Measurements from ENCODE around the gene ZC3H12C. TPM values are rescaled to one million over a fixed set of nuclear protein-coding genes. Genes with fewer than 3 reads are reported as not detected.
"Not testable (repeated sequence)": the region's sequence is repeated elsewhere in the genome, so short reads cannot be mapped to it uniquely, and the experiment has no call there.

ZC3H12C gene
- total RNA-seq, 2 experiments from 2014 or later, result 0.08 to 0.18 TPM

- Mint-ChIP-seq H3K27me3 (ENCODE audit: low read depth) (peaks cover 14% of the 10 kb centered on the region), H3K4me1 (ENCODE audit: low read depth) (peaks cover 12% of the 10 kb centered on the region)
- H3K9me3 Mint-ChIP-seq (ENCODE audit: insufficient read depth); DNase-seq; H3K4me3 Mint-ChIP-seq; CTCF ChIA-PET; H3K27ac Mint-ChIP-seq; POLR2A ChIA-PET; ATAC-seq; H3K36me3 Mint-ChIP-seq (ENCODE audit: low read depth): not testable (repeated sequence)
These were observed 25.2 kb upstream of the ZC3H12C start for GRCh38 chr11:110068001-110068400.

GRCh38 chr11:110069158-110069737 is 23.9 kb upstream of the ZC3H12C start:
- Mint-ChIP-seq H3K27me3 (ENCODE audit: low read depth) (peaks cover 18% of the 10 kb centered on the region), H3K4me3 (no peak overlapping the region), H3K36me3 (ENCODE audit: low read depth) (no peaks in the 10 kb centered on the region), H3K9me3 (ENCODE audit: insufficient read depth) (no peaks in the 10 kb centered on the region), H3K4me1 (ENCODE audit: low read depth) (peaks cover 12% of the 10 kb centered on the region), H3K27ac (no peak overlapping the region)
- POLR2A ChIA-PET, result no interaction called here
- CTCF ChIA-PET, result no interaction called here
- no peak for ATAC-seq
- DNase-seq, result no peak

GRCh38 chr11:110070176-110070575 is 23.0 kb upstream of the ZC3H12C start:
- H3K4me3 Mint-ChIP-seq, result no peak overlapping the region
- H3K4me1 Mint-ChIP-seq (ENCODE audit: low read depth), result peaks cover 12% of the 10 kb centered on the region
- ChIA-PET POLR2A (no interaction called here), CTCF (no interaction called here)
- DNase-seq (no peak), ATAC-seq (no peak)
- H3K9me3 Mint-ChIP-seq (ENCODE audit: insufficient read depth), result no peaks in the 10 kb centered on the region
- no peak overlapping the region for H3K27ac Mint-ChIP-seq
- peaks cover 18% of the 10 kb centered on the region for H3K27me3 Mint-ChIP-seq (ENCODE audit: low read depth)
- no peaks in the 10 kb centered on the region for H3K36me3 Mint-ChIP-seq (ENCODE audit: low read depth)

GRCh38 chr11:110071197-110071596 is 22.0 kb upstream of the ZC3H12C start:
- ATAC-seq (no peak), DNase-seq (no peak)
- ChIA-PET POLR2A (no interaction called here), CTCF (no interaction called here)
- H3K27me3 Mint-ChIP-seq (ENCODE audit: low read depth), result peaks cover 16% of the 10 kb centered on the region
- no peaks in the 10 kb centered on the region for H3K36me3 Mint-ChIP-seq (ENCODE audit: low read depth)
- H3K9me3 Mint-ChIP-seq (ENCODE audit: insufficient read depth), result no peaks in the 10 kb centered on the region
- no peak overlapping the region for H3K27ac Mint-ChIP-seq
- H3K4me3 Mint-ChIP-seq, result no peak overlapping the region
- H3K4me1 Mint-ChIP-seq (ENCODE audit: low read depth), result peaks cover 13% of the 10 kb centered on the region

GRCh38 chr11:110072930-110073329 is 20.3 kb upstream of the ZC3H12C start:
- Mint-ChIP-seq H3K36me3 (ENCODE audit: low read depth) (no peaks in the 10 kb centered on the region), H3K4me1 (ENCODE audit: low read depth) (peaks cover 18% of the 10 kb centered on the region), H3K27ac (no peak overlapping the region), H3K4me3 (no peak overlapping the region), H3K27me3 (ENCODE audit: low read depth) (peaks cover 20% of the 10 kb centered on the region), H3K9me3 (ENCODE audit: insufficient read depth) (no peaks in the 10 kb centered on the region)
- ChIA-PET CTCF (no interaction called here), POLR2A (no interaction called here)
- DNase-seq (no peak), ATAC-seq (no peak)

GRCh38 chr11:110074499-110074898 is 18.7 kb upstream of the ZC3H12C start:
- no peaks in the 10 kb centered on the region for H3K36me3 Mint-ChIP-seq (ENCODE audit: low read depth)
- H3K9me3 Mint-ChIP-seq (ENCODE audit: insufficient read depth), result no peaks in the 10 kb centered on the region
- POLR2A ChIA-PET, result no interaction called here
- ATAC-seq, result no peak
- H3K4me1 Mint-ChIP-seq (ENCODE audit: low read depth), result peaks cover 13% of the 10 kb centered on the region
- CTCF ChIA-PET, result no interaction called here
- H3K4me3 Mint-ChIP-seq, result no peak overlapping the region
- peaks cover 20% of the 10 kb centered on the region for H3K27me3 Mint-ChIP-seq (ENCODE audit: low read depth)
- DNase-seq, result no peak
- no peak overlapping the region for H3K27ac Mint-ChIP-seq

- peaks cover 16% of the 10 kb centered on the region for H3K27me3 Mint-ChIP-seq (ENCODE audit: low read depth)
- ATAC-seq, result no peak
- no peak overlapping the region for H3K4me3 Mint-ChIP-seq
- no peaks in the 10 kb centered on the region for H3K36me3 Mint-ChIP-seq (ENCODE audit: low read depth)
- ChIA-PET POLR2A (no interaction called here), CTCF (no interaction called here)
- no peak for DNase-seq
- no peak overlapping the region for H3K27ac Mint-ChIP-seq
- H3K9me3 Mint-ChIP-seq (ENCODE audit: insufficient read depth), result no peaks in the 10 kb centered on the region
- H3K4me1 Mint-ChIP-seq (ENCODE audit: low read depth), result peaks cover 8% of the 10 kb centered on the region
These were observed 17.9 kb upstream of the ZC3H12C start for GRCh38 chr11:110075105-110075846.

GRCh38 chr11:110075847-110076208 is 17.4 kb upstream of the ZC3H12C start:
- POLR2A ChIA-PET, result no interaction called here
- no peak overlapping the region for H3K27ac Mint-ChIP-seq
- H3K27me3 Mint-ChIP-seq (ENCODE audit: low read depth), result peaks cover 13% of the 10 kb centered on the region
- CTCF ChIA-PET, result no interaction called here
- ATAC-seq (no peak), DNase-seq (no peak)
- no peaks in the 10 kb centered on the region for H3K36me3 Mint-ChIP-seq (ENCODE audit: low read depth)
- no peaks in the 10 kb centered on the region for H3K9me3 Mint-ChIP-seq (ENCODE audit: insufficient read depth)
- H3K4me3 Mint-ChIP-seq, result no peak overlapping the region
- peaks cover 8% of the 10 kb centered on the region for H3K4me1 Mint-ChIP-seq (ENCODE audit: low read depth)

- peaks cover 8% of the 10 kb centered on the region for H3K4me1 Mint-ChIP-seq (ENCODE audit: low read depth)
- peaks cover 9% of the 10 kb centered on the region for H3K27me3 Mint-ChIP-seq (ENCODE audit: low read depth)
- CTCF ChIA-PET, result interaction anchor here (1.5 kb wide), 1 partner anchor 16 kb away, joined by 3 read pairs; the partner anchor contains the start of gene ZC3H12C
These were observed 16.7 kb upstream of the ZC3H12C start for GRCh38 chr11:110076371-110076965.

GRCh38 chr11:110077346-110077745 is 15.8 kb upstream of the ZC3H12C start:
- Mint-ChIP-seq H3K36me3 (ENCODE audit: low read depth) (no peaks in the 10 kb centered on the region), H3K27ac (no peak overlapping the region), H3K9me3 (ENCODE audit: insufficient read depth) (no peaks in the 10 kb centered on the region), H3K27me3 (ENCODE audit: low read depth) (peaks cover 8% of the 10 kb centered on the region), H3K4me3 (no peak overlapping the region), H3K4me1 (ENCODE audit: low read depth) (peaks cover 8% of the 10 kb centered on the region)
- CTCF ChIA-PET, result interaction anchor here (0.9 to 1.6 kb wide), 3 partner anchors 14 to 131 kb away, joined by 3 to 5 read pairs (median 4); partner anchors contain the start of gene ZC3H12C
- POLR2A ChIA-PET, result interaction anchor here (1.3 kb wide), 1 partner anchor 15 kb away, joined by 4 read pairs; no protein-coding TSS in a partner anchor
- no peak for ATAC-seq
- no peak for DNase-seq

More at GRCh38 chr11:110076371-110076965, 16.7 kb upstream of the ZC3H12C start:
- H3K4me3 Mint-ChIP-seq, result no peak overlapping the region
- H3K27ac Mint-ChIP-seq, result no peak overlapping the region
- no peaks in the 10 kb centered on the region for H3K9me3 Mint-ChIP-seq (ENCODE audit: insufficient read depth)
- DNase-seq, result no peak
- no peak for ATAC-seq
- H3K36me3 Mint-ChIP-seq (ENCODE audit: low read depth), result no peaks in the 10 kb centered on the region
- POLR2A ChIA-PET, result no interaction called here

GRCh38 chr11:110077831-110078325 is 15.3 kb upstream of the ZC3H12C start:
- ATAC-seq, result peak; percentile 27
- H3K9me3 Mint-ChIP-seq (ENCODE audit: insufficient read depth), result no peaks in the 10 kb centered on the region
- H3K36me3 Mint-ChIP-seq (ENCODE audit: low read depth), result no peaks in the 10 kb centered on the region
- H3K27me3 Mint-ChIP-seq (ENCODE audit: low read depth), result peaks cover 12% of the 10 kb centered on the region
- CTCF ChIA-PET, result interaction anchor here (0.7 to 1.6 kb wide), 4 partner anchors 13 to 131 kb away, joined by 3 to 5 read pairs (median 4); partner anchors contain the start of gene ZC3H12C
- H3K27ac Mint-ChIP-seq, result no peak overlapping the region
- H3K4me1 Mint-ChIP-seq (ENCODE audit: low read depth), result peaks cover 8% of the 10 kb centered on the region
- DNase-seq, result peak; percentile 36
- POLR2A ChIA-PET, result interaction anchor here (1.3 kb wide), 1 partner anchor 14 kb away, joined by 4 read pairs; no protein-coding TSS in a partner anchor
- H3K4me3 Mint-ChIP-seq, result no peak overlapping the region

GRCh38 chr11:110078923-110079544 is 14.2 kb upstream of the ZC3H12C start:
- ATAC-seq (no peak), DNase-seq (no peak)
- Mint-ChIP-seq H3K27me3 (ENCODE audit: low read depth) (peaks cover 8% of the 10 kb centered on the region), H3K4me3 (no peak overlapping the region), H3K36me3 (ENCODE audit: low read depth) (no peaks in the 10 kb centered on the region), H3K4me1 (ENCODE audit: low read depth) (peaks cover 8% of the 10 kb centered on the region), H3K27ac (no peak overlapping the region), H3K9me3 (ENCODE audit: insufficient read depth) (no peaks in the 10 kb centered on the region)
- ChIA-PET CTCF (interaction anchor here (1.1 kb wide), 1 partner anchor 375 kb away, joined by 3 read pairs; no protein-coding TSS in a partner anchor), POLR2A (no interaction called here)
